Naive thymus-derived CD4-positive, alpha-beta T cell (primary cell): ENCODE measurements around the gene MAP7D3. TPM values are rescaled to one million over a fixed set of nuclear protein-coding genes. Genes with fewer than 3 reads are reported as not detected.

Experiments
- ATAC-seq: fragments of 150-1000 bp; cut with Tn5 transposase; 2 replicates; pipeline ENCODE4 v1.10.0; 2021; ENCODE audit warnings: mild to moderate bottlenecking, moderate library complexity
- CTCF ChIA-PET: fragments of 350-600 bp; sonication (Branson Sonifier 250); formaldehyde crosslinking; loops from one replicate; lab custom pipeline; 2021; ENCODE audit warnings: antibody characterized with exemption; lab: Charles Lee
- POLR2A ChIA-PET: fragments of 350-600 bp; sonication (Branson Sonifier 250); formaldehyde crosslinking; loops from one replicate; lab custom pipeline; 2021; ENCODE audit warnings: antibody characterized with exemption, inconsistent platforms; lab: Charles Lee
- DNase-seq, 9 donors: peaks; one replicate each; pipeline versions ENCODE4 v3.0.0 to v3.0.0-alpha.2; 2020 to 2022; ENCODE audit warnings: mixed read lengths in 1 of 9
- H3K27ac ChIP-seq: one replicate; pipeline ENCODE4 v1.7.0; 2013; ENCODE audit warnings: mild to moderate bottlenecking, low read depth, low read length, moderate library complexity
- H3K27me3 ChIP-seq, 2 donors: one replicate each; pipeline ENCODE4 v1.7.0; 2013; ENCODE audit warnings: low read length in 2 of 2, mild to moderate bottlenecking in 2 of 2, moderate library complexity in 2 of 2; ENCODE audit not compliant: control insufficient read depth in 2 of 2, insufficient read depth in 2 of 2
- H3K36me3 ChIP-seq, 3 experiments: 1 replicate in 2 of 3; 2 replicates in 1 of 3; pipeline ENCODE4 v1.7.0; 2013; ENCODE audit warnings: low read length in 3 of 3, mild to moderate bottlenecking in 3 of 3, moderate library complexity in 1 of 3; ENCODE audit not compliant: insufficient read depth in 3 of 3, control insufficient read depth in 2 of 3
- H3K4me1 ChIP-seq, 2 donors: one replicate each; pipeline ENCODE4 v1.7.0; 2013; ENCODE audit warnings: low read length in 2 of 2, mild to moderate bottlenecking in 2 of 2, moderate library complexity in 1 of 2; ENCODE audit not compliant: control insufficient read depth in 2 of 2, insufficient read depth in 2 of 2
- H3K4me3 ChIP-seq: 2 replicates; pipeline ENCODE4 v1.7.0; 2013; ENCODE audit warnings: mild to moderate bottlenecking, low read length
- H3K9me3 ChIP-seq, 3 experiments: 1 replicate in 2 of 3; 2 replicates in 1 of 3; pipeline ENCODE4 v1.7.0; 2013; ENCODE audit warnings: low read length in 3 of 3; ENCODE audit not compliant: control insufficient read depth in 2 of 3
- H3K27ac Mint-ChIP-seq, 9 donors: one replicate each; pipeline ENCODE4 v1.8.0; 2020 to 2022; ENCODE audit warnings: mixed read lengths in 9 of 9, mild to moderate bottlenecking in 8 of 9, moderate library complexity in 5 of 9, inconsistent platforms in 2 of 9
- H3K27me3 Mint-ChIP-seq, 5 donors: one replicate each; pipeline ENCODE4 v1.8.0; 2021 to 2022; ENCODE audit warnings: mixed read lengths in 5 of 5, mild to moderate bottlenecking in 1 of 5
- H3K36me3 Mint-ChIP-seq, 5 donors: one replicate each; pipeline ENCODE4 v1.8.0; 2020 to 2022; ENCODE audit warnings: mixed read lengths in 5 of 5, mild to moderate bottlenecking in 3 of 5, inconsistent platforms in 1 of 5
- H3K4me1 Mint-ChIP-seq, 7 donors: one replicate each; pipeline ENCODE4 v1.8.0; 2020 to 2022; ENCODE audit warnings: mixed read lengths in 7 of 7, mild to moderate bottlenecking in 3 of 7, inconsistent platforms in 1 of 7
- H3K4me3 Mint-ChIP-seq, 10 donors: one replicate each; pipeline ENCODE4 v1.8.0; 2020 to 2022; ENCODE audit warnings: mild to moderate bottlenecking in 10 of 10, mixed read lengths in 10 of 10, moderate library complexity in 6 of 10, inconsistent platforms in 2 of 10
- H3K9me3 Mint-ChIP-seq, 11 donors: one replicate each; pipeline ENCODE4 v1.8.0; 2020 to 2022; ENCODE audit warnings: mixed read lengths in 11 of 11, mild to moderate bottlenecking in 4 of 11, inconsistent platforms in 1 of 11, moderate library complexity in 1 of 11
- intact Hi-C, 2 donors: fragments of 100-400 bp; cut with micrococcal nuclease; formaldehyde crosslinking; loops; one replicate each; pipeline ENCODE4 v1.15.1; 2023
- polyA plus RNA-seq, 2 donors: library from polyadenylated mRNA; unstranded; fragments of 300-500 nt; fragmentation: Illumina TruSeq; gene quantifications; one replicate each; pipeline ENCODE4 v1.2.3, GENCODE V29; 2021
- total RNA-seq, 6 experiments: library from RNA in 5 of 6; stranded (reverse) in 5 of 6; gene quantifications; 1 replicate in 5 of 6; 2 replicates in 1 of 6; pipeline ENCODE4 v1.2.3 and lab custom pipeline; 2021 to 2026

MAP7D3 gene
- total and polyA plus RNA-seq, 7 experiments from 2014 or later, result 4.4 to 15.8 (median 6.3) TPM

DNA sequence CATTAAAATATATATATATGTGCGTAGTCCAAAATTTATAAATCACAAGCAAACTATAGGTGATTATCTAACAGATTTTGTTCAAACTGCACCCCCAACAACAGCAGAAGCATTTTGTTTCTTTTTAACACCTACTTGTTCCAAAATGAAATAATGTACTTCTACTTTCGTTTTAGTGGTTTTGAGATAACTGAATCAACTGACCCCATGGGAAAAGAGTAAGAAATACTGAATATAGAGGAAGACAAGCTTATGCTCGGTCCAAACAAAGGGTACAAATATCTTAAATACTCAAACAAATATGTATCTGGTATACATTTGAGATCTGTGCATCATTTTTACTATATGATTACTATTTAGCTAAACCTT is 22.4 kb downstream of the MAP7D3 start:
- H3K36me3 ChIP-seq, result peaks cover 0 to 18% (median 0%) of the 10 kb centered on the region in 3 experiments
- H3K36me3 Mint-ChIP-seq, result peaks cover 0 to 22% (median 4%) of the 10 kb centered on the region in 5 donors
- ChIA-PET POLR2A (no interaction called here), CTCF (interaction anchor here (0.7 kb wide), 1 partner anchor 89 kb away, joined by 3 read pairs; no protein-coding TSS in a partner anchor)
- H3K27me3 Mint-ChIP-seq, result no peaks in the 10 kb centered on the region
- H3K4me1 ChIP-seq, result no peaks in the 10 kb centered on the region
- peak overlapping the region in 1 of 9 donors; percentile 10 for H3K27ac Mint-ChIP-seq
- peak overlapping the region in 1 of 10 donors; percentile 39 for H3K4me3 Mint-ChIP-seq
- intact Hi-C loops, result loop anchor here in 1 of 2 donors (5.0 kb wide), 1 partner anchor 38 kb away; no protein-coding TSS in a partner anchor
- no peak overlapping the region for H3K27ac ChIP-seq
- no peaks in the 10 kb centered on the region for H3K27me3 ChIP-seq
- ATAC-seq (no peak), DNase-seq (no peak)
- no peaks in the 10 kb centered on the region for H3K9me3 ChIP-seq
- H3K9me3 Mint-ChIP-seq, result no peaks in the 10 kb centered on the region
- H3K4me1 Mint-ChIP-seq, result peaks cover 0 to 25% (median 4%) of the 10 kb centered on the region in 7 donors
- no peak overlapping the region for H3K4me3 ChIP-seq

DNA sequence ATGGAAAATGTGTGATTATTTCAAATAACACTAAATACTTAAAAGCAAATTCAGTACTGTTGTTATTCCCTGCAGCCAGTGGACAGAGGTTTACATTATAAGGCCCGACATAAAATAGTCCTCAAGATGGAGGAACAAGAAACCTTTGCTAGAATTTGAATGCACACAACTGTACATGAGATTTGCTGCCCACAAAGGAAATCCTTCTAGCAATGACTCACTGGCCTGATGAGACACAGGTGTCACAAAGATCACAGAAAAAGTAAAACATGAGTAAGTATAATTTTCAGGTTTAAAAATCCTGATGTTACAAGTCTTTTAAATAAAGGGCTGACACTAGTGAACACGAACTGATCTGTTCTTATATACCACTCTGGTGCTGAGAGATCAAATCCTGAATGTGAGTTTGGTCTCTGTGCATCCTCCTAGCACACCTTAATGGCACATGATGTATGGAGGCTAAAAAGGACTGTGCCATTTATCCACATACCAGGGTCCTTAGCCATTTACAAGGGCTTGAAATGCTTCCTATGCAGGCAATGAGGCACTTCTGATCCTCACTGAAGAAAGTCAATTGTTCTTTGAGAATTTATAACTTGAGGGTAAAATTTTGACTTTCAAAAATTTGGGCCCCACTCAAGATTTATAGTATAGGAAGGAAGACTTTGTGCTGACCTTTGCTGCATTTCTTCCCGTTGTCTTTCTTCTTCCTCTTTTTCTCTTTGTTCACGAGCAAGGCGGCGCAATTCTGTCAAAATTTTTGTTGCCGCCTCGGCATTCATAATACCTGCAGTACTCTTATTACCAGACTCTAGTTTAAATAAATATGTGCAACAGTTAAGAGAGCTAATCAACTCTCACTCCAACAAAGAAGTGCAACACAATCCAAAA is 23.0 kb downstream of the MAP7D3 start:
- CTCF ChIA-PET, result no interaction called here
- H3K27ac ChIP-seq, result no peak overlapping the region
- H3K4me3 ChIP-seq, result no peak overlapping the region
- no peak for DNase-seq
- H3K4me1 ChIP-seq, result no peaks in the 10 kb centered on the region
- H3K27me3 ChIP-seq, result no peaks in the 10 kb centered on the region
- ATAC-seq, result no peak
- H3K9me3 Mint-ChIP-seq, result no peaks in the 10 kb centered on the region
- H3K9me3 ChIP-seq, result no peaks in the 10 kb centered on the region
- no peaks in the 10 kb centered on the region for H3K27me3 Mint-ChIP-seq
- H3K4me3 Mint-ChIP-seq, result peak overlapping the region in 1 of 10 donors; percentile 67
- POLR2A ChIA-PET, result no interaction called here
- peaks cover 0 to 25% (median 4%) of the 10 kb centered on the region in 7 donors for H3K4me1 Mint-ChIP-seq
- intact Hi-C loops, result loop anchor here in 1 of 2 donors (5.0 kb wide), 1 partner anchor 39 kb away; no protein-coding TSS in a partner anchor
- peak overlapping the region in 2 of 9 donors; percentile 57 to 76 for H3K27ac Mint-ChIP-seq
- peaks cover 0 to 21% (median 0%) of the 10 kb centered on the region in 3 experiments for H3K36me3 ChIP-seq
- peaks cover 0 to 22% (median 4%) of the 10 kb centered on the region in 5 donors for H3K36me3 Mint-ChIP-seq

DNA sequence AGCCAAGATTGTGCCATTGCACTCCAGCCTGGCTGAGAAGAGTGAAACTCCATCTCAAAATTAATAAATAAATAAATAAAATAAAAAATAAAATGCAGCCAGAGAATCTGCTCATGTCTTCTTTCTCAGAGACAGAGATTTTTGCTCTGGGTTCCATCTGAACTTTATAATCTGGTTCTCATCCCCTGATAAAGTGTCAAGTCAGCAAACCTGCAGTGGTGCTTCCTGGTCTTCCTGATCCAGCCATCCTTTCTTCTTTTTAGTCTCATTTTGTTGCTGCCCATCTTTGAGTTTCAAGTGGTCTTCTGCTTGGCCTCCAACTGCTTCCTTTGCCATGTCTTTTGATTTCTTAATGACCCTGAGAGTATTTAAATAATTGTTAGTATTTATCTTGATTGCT is 24.1 kb downstream of the MAP7D3 start:
- no peak for DNase-seq
- Mint-ChIP-seq H3K4me3 (no peak overlapping the region), H3K36me3 (peaks cover 0 to 22% (median 4%) of the 10 kb centered on the region in 5 donors), H3K4me1 (peaks cover 0 to 25% (median 4%) of the 10 kb centered on the region in 7 donors), H3K27me3 (no peaks in the 10 kb centered on the region), H3K27ac (peak overlapping the region in 1 of 9 donors; percentile 12), H3K9me3 (no peaks in the 10 kb centered on the region)
- no peak overlapping the region for H3K27ac ChIP-seq
- ATAC-seq, result no peak
- H3K9me3 ChIP-seq, result no peaks in the 10 kb centered on the region
- no peak overlapping the region for H3K4me3 ChIP-seq
- POLR2A ChIA-PET, result no interaction called here
- H3K4me1 ChIP-seq, result no peaks in the 10 kb centered on the region
- CTCF ChIA-PET, result no interaction called here
- intact Hi-C loops, result loop anchor here in 1 of 2 donors (5.0 kb wide), 1 partner anchor 40 kb away; no protein-coding TSS in a partner anchor
- no peaks in the 10 kb centered on the region for H3K27me3 ChIP-seq
- peaks cover 0 to 30% (median 0%) of the 10 kb centered on the region in 3 experiments for H3K36me3 ChIP-seq

DNA sequence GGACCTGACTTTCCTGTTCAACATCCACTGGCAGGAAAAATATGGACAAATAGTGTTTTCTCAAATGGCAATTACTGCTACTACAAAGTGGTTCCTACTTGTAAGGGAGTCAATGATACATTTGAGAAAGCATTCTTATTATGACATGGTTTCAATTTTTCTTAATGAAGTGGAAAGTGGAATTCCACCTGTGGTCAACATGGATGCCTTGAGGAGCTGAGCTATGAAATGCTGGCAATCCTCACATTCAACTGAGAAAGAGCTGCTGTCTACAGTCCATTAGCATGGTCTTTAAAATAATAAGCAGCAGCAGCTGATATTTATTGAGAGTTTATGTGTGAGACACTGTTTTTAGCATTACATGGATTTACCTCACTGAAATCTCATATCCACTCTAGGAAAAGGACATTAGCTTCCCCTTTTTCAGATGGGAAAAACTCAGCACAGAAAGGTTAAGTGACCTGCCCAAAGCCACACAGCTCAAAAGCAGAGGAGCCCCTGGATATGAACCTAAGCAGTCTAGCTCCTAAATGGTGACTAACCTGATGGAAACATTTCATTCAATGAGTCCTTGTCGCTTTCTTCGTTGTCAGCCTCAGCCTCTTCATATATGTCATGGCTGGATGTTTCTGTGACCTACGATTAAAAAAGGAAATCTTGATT is 29.2 kb downstream of the MAP7D3 start:
- H3K4me3 ChIP-seq, result no peak overlapping the region
- Mint-ChIP-seq H3K27me3 (no peaks in the 10 kb centered on the region), H3K4me3 (no peak overlapping the region), H3K4me1 (peaks cover 0 to 19% (median 0%) of the 10 kb centered on the region in 7 donors), H3K36me3 (peaks cover 3 to 25% (median 8%) of the 10 kb centered on the region in 5 donors), H3K9me3 (no peaks in the 10 kb centered on the region), H3K27ac (peak overlapping the region in 1 of 9 donors; percentile 46)
- ChIA-PET POLR2A (interaction anchor here (0.6 kb wide), 1 partner anchor 812 kb away, joined by 3 read pairs; the partner anchor contains the start of gene GPR101), CTCF (no interaction called here)
- H3K27me3 ChIP-seq, result no peaks in the 10 kb centered on the region
- intact Hi-C loops, result no loop called here
- H3K36me3 ChIP-seq, result peaks cover 0 to 31% (median 0%) of the 10 kb centered on the region in 3 experiments
- no peak overlapping the region for H3K27ac ChIP-seq
- H3K9me3 ChIP-seq, result no peaks in the 10 kb centered on the region
- ATAC-seq (no peak), DNase-seq (no peak)
- no peaks in the 10 kb centered on the region for H3K4me1 ChIP-seq

DNA sequence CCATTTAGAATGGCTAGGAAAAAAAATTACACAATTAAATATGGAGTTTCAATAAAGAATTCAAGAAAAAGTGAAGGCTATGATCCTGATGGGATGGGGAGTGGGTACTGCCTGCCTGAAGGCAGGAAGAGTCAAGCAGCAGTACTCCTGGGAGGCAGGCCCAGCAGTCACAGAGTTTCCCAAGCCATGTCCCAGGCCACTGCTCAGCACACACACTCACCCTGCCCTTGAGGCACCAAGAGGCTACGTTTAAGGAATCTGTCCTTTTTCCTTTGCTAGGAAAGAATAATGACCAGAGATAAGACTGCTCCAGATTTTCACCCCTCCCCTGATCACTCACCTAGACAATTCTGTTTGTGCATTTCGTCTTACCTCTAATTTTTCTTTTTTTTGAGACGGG is 30.2 kb downstream of the MAP7D3 start:
- H3K4me3 ChIP-seq, result no peak overlapping the region
- no peak overlapping the region for H3K27ac ChIP-seq
- ChIA-PET POLR2A (interaction anchor here (0.7 kb wide), 1 partner anchor 233 kb away, joined by 3 read pairs; no protein-coding TSS in a partner anchor), CTCF (no interaction called here)
- no peaks in the 10 kb centered on the region for H3K9me3 Mint-ChIP-seq
- DNase-seq (no peak), ATAC-seq (no peak)
- H3K27me3 Mint-ChIP-seq, result no peaks in the 10 kb centered on the region
- H3K4me1 ChIP-seq, result no peaks in the 10 kb centered on the region
- intact Hi-C loops, result no loop called here
- H3K36me3 ChIP-seq, result peaks cover 0 to 31% (median 0%) of the 10 kb centered on the region in 3 experiments
- H3K36me3 Mint-ChIP-seq, result peaks cover 3 to 21% (median 8%) of the 10 kb centered on the region in 5 donors
- no peak overlapping the region for H3K4me3 Mint-ChIP-seq
- H3K27me3 ChIP-seq, result no peaks in the 10 kb centered on the region
- H3K4me1 Mint-ChIP-seq, result peaks cover 0 to 19% (median 0%) of the 10 kb centered on the region in 7 donors
- no peaks in the 10 kb centered on the region for H3K9me3 ChIP-seq
- no peak overlapping the region for H3K27ac Mint-ChIP-seq

DNA sequence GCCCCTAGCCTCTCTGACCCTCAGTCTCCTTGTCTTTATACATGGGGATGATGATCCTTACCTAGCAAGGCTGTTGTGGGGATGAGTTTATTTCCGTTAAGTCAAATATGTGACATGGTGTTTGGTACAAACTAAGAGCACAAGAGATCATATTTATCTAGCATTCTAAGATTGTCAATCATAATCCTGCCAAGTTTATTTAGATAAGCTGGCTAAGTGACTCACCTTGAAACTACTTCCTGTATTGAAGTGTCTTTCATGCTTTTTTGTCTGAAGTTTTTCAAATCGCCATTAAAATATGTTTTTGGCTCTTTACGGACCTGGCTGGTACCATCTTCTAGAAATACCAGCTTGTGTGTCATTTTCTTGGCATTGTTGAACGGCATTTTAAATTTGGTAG is 30.7 kb downstream of the MAP7D3 start:
- Mint-ChIP-seq H3K36me3 (peaks cover 3 to 18% (median 7%) of the 10 kb centered on the region in 5 donors), H3K4me1 (peaks cover 0 to 19% (median 0%) of the 10 kb centered on the region in 7 donors), H3K27ac (peak overlapping the region in 1 of 9 donors; percentile 13), H3K27me3 (no peaks in the 10 kb centered on the region), H3K9me3 (no peaks in the 10 kb centered on the region), H3K4me3 (no peak overlapping the region)
- no peaks in the 10 kb centered on the region for H3K4me1 ChIP-seq
- H3K9me3 ChIP-seq, result no peaks in the 10 kb centered on the region
- no peak for DNase-seq
- intact Hi-C loops, result no loop called here
- no peaks in the 10 kb centered on the region for H3K27me3 ChIP-seq
- ChIA-PET CTCF (no interaction called here), POLR2A (interaction anchor here (0.7 kb wide), 1 partner anchor 232 kb away, joined by 3 read pairs; no protein-coding TSS in a partner anchor)
- no peak overlapping the region for H3K27ac ChIP-seq
- H3K36me3 ChIP-seq, result peaks cover 0 to 27% (median 0%) of the 10 kb centered on the region in 3 experiments
- H3K4me3 ChIP-seq, result no peak overlapping the region
- no peak for ATAC-seq
